Calu3 (cell line): ENCODE data around the gene C16orf96. TPM values are rescaled to one million over a fixed set of nuclear protein-coding genes. Genes with fewer than 3 reads are reported as not detected.
"Not testable (repeated sequence)": the region's sequence is repeated elsewhere in the genome, so short reads cannot be mapped to it uniquely, and the experiment has no call there.

Experiments used
- BruUV-seq: library from RNA; stranded (reverse); fragments of 400-500 nt; replicated peaks from 2 replicates; lab custom pipeline; 2021; lab: Mats Ljungman, UMichigan
- CTCF ChIA-PET: fragments of 300-600 bp; sonication (Branson Sonifier 250); formaldehyde crosslinking; loops from one replicate; lab custom pipeline; 2022; ENCODE audit warnings: antibody characterized with exemption; lab: Charles Lee
- DNase-seq: peaks from one replicate; pipeline ENCODE4 v3.0.0; 2022
- H3K27ac Mint-ChIP-seq: one replicate; pipeline ENCODE4 v1.8.0; 2022; ENCODE audit warnings: mixed read lengths; ENCODE audit not compliant: unreplicated experiment
- H3K27me3 Mint-ChIP-seq: one replicate; pipeline ENCODE4 v1.8.0; 2022; ENCODE audit warnings: mixed read lengths; ENCODE audit not compliant: unreplicated experiment
- H3K36me3 Mint-ChIP-seq: one replicate; pipeline ENCODE4 v1.8.0; 2022; ENCODE audit warnings: mild to moderate bottlenecking, moderate library complexity, mixed read lengths; ENCODE audit not compliant: insufficient read depth, unreplicated experiment
- H3K4me1 Mint-ChIP-seq: one replicate; pipeline ENCODE4 v1.8.0; 2022; ENCODE audit warnings: mild to moderate bottlenecking, low read depth, mixed read lengths; ENCODE audit not compliant: unreplicated experiment
- H3K4me3 Mint-ChIP-seq: one replicate; pipeline ENCODE4 v1.8.0; 2022; ENCODE audit warnings: mild to moderate bottlenecking, low read depth, moderate library complexity, mixed read lengths; ENCODE audit not compliant: unreplicated experiment
- H3K9me3 Mint-ChIP-seq: one replicate; pipeline ENCODE4 v1.8.0; 2022; ENCODE audit warnings: low read depth, mixed read lengths; ENCODE audit not compliant: unreplicated experiment
- CTCF ChIP-seq: fragments of 200-600 bp; IDR thresholded peaks from one replicate; pipeline ENCODE4 v1.8.0; 2022; ENCODE audit warnings: antibody characterized with exemption; ENCODE audit not compliant: unreplicated experiment
- intact Hi-C: fragments of 100-400 bp; cut with micrococcal nuclease; formaldehyde crosslinking; loops from one replicate; pipeline ENCODE4 v1.10.0; 2022; ENCODE audit not compliant: unreplicated experiment
- total RNA-seq: library from RNA; stranded (reverse); gene quantifications from 2 replicates; pipeline ENCODE4 v1.2.3, GENCODE V29; 2022

C16orf96 gene
- total RNA-seq, 1 experiment from 2014 or later, result not detected

DNA sequence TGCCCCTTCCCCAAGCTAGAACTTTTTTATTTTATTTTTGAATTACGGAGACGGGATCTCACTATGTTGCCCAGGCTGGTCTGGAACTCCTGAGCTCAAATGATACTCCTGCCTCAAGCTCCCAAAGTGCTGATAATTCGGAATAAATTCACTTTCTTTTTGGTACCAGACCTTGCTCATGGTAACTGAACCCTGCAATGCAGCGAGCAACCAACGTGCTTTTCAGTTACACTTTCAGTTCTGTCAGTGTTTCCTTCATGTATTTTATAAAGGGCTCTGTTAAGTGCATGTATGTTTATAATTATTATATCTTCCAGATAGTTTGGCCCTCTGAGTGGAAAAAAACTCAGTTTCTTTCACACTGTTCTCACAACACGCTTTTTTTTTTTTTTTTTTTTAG, 13.9 kb downstream of the C16orf96 start:
- DNase-seq, result no peak
- no peak for TF ChIP-seq CTCF
- Mint-ChIP-seq H3K9me3 (no peaks in the 10 kb centered on the region), H3K27ac (no peak overlapping the region), H3K4me3 (no peak overlapping the region), H3K27me3 (peaks cover 45% of the 10 kb centered on the region), H3K36me3 (no peaks in the 10 kb centered on the region), H3K4me1 (no peaks in the 10 kb centered on the region)
- BruUV-seq, result no TSS peak
- CTCF ChIA-PET, result interaction anchor here (0.7 kb wide), 2 partner anchors 51 to 935 kb away, joined by 3 to 4 read pairs; no protein-coding TSS in a partner anchor
- intact Hi-C loops, result no loop called here

DNA sequence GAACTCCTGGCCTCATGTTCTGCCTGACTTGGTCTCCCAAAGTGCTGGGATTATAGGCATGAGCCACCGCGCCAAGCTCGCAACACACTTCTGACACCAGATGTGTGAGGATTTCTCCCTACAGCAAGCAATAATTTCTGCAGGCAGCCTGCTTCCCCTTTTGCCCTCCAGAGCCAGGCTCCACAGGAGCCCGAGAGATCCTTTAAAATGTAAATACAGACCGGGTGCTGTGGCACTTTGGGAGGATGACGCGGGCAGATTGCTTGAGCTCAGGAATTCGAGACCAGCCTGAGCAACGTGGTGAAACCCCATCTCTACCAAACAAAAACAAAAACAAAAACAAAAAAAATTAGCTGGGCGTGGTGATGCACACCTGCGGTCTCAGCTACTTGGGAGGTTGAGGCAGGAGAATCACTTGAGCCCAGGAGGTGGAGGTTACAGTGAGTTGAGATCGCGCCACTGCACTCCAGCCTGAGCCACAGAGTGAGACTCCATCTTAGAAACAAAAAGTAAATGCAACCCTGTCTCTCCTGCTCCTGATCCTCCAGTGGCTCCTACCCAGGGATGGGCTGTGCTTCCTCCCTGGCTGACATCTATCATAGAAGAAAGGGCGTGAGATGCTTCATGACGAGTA, 14.7 kb downstream of the C16orf96 start:
- DNase-seq, result no peak
- no peak for TF ChIP-seq CTCF
- Mint-ChIP-seq H3K4me1 (no peaks in the 10 kb centered on the region), H3K9me3 (no peaks in the 10 kb centered on the region), H3K4me3 (no peak overlapping the region), H3K36me3 (no peaks in the 10 kb centered on the region), H3K27ac (no peak overlapping the region), H3K27me3 (peaks cover 39% of the 10 kb centered on the region)
- CTCF ChIA-PET, result interaction anchor here (0.7 kb wide), 2 partner anchors 51 to 178 kb away, joined by 3 read pairs; no protein-coding TSS in a partner anchor
- BruUV-seq, result no TSS peak
- intact Hi-C loops, result no loop called here

DNA sequence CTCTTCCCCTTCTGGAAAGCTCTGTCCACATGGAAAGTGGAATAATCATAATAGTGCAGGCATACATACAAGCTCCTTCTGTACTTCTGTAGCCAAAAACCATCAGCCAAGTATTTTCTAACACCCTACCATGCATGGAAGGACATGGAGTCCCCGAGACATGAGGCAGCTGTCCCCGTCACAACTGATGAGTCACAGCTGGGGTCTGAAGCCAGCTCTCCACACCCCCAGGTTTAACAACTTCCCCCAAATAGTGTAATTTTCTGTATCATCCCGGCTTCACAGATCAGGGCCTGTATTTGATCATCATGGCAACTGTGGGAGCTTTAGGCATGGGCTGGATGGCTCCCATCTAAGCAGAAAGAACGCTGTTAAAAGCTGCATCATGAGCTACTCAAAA, 16.6 kb downstream of the C16orf96 start:
- no peaks in the 10 kb centered on the region for H3K9me3 Mint-ChIP-seq
- peaks cover 20% of the 10 kb centered on the region for H3K27me3 Mint-ChIP-seq
- intact Hi-C loops, result no loop called here
- no peaks in the 10 kb centered on the region for H3K4me1 Mint-ChIP-seq
- no TSS peak for BruUV-seq
- H3K36me3 Mint-ChIP-seq, result no peaks in the 10 kb centered on the region
- no peak overlapping the region for H3K4me3 Mint-ChIP-seq
- CTCF ChIA-PET, result no interaction called here
- no peak for DNase-seq
- H3K27ac Mint-ChIP-seq, result no peak overlapping the region
- TF ChIP-seq CTCF, result no peak

GRCh38 chr16:4573926-4574325, 17.8 kb downstream of the C16orf96 start:
- H3K9me3 Mint-ChIP-seq, H3K27ac Mint-ChIP-seq, H3K36me3 Mint-ChIP-seq, H3K4me1 Mint-ChIP-seq, DNase-seq, CTCF ChIA-PET, intact Hi-C loops, H3K4me3 Mint-ChIP-seq, BruUV-seq: not testable (repeated sequence)
- H3K27me3 Mint-ChIP-seq, result peaks cover 20% of the 10 kb centered on the region
